NCI-H146 (cell line): ENCODE measurements around the gene CKMT1B.
"Not testable (repeated sequence)": the region's sequence is repeated elsewhere in the genome, so short reads cannot be mapped to it uniquely, and the experiment has no call there.

Experiments
- DNase-seq: peaks from one replicate; lab custom pipeline; 2025; lab: John Stamatoyannopoulos, UW

CKMT1B gene

GRCh38 chr15:43638464-43639204, 44.8 kb downstream of the CKMT1B start:
- not testable (repeated sequence) for DNase-seq
